CD4-positive, alpha-beta T cell treated with Interleukin-10 for 1 hour (primary cell): Measurements from ENCODE around the gene SPG7.
A peak's percentile ranks its signal among the peaks of the same experiment; 100 is the strongest.
"Not testable (repeated sequence)": the region's sequence is repeated elsewhere in the genome, so short reads cannot be mapped to it uniquely, and the experiment has no call there.

Experiments used
- DNase-seq: peaks from one replicate; pipeline ENCODE4 v3.0.0-alpha.2; 2020

SPG7 gene

DNA sequence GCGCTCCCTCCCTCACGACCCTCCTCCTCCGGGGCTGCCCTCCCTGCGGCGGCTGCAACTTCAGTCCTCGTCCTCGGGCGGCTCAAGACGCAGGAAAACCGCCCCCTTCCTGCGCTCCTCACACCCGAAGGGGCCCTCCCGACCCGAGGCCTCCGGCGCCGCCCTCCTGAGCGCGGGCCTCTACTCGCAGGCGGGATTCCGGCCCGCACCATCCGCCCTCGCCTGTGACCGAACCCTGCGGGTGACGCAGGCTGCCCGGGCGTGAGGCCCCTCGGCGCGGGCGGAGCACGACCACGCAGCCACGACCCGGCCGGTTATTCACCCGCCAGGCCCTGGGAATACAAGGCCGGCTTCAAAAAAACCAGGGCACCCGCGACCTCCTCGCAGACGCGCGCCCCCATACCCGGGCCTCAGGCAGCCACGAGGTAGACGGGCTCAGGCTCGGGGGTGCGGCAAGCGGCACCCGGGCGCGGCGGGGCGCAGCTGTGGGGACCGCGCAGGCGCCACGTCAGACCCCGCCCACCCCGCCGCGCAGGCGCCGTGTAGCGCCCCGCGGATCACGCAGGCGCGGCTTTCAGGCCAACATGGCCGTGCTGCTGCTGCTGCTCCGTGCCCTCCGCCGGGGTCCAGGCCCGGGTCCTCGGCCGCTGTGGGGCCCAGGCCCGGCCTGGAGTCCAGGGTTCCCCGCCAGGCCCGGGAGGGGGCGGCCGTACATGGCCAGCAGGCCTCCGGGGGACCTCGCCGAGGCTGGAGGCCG, at the start of gene SPG7:
Gene SPG7 (plus strand): TSS at position 570 of the 757 bp plus-strand sequence. CDS start 15 bp downstream, at position 585.
- peak; percentile 93 for DNase-seq

GRCh38 chr16:89458551-89458950, 49.7 kb upstream of the SPG7 start:
- DNase-seq = no peak

DNA sequence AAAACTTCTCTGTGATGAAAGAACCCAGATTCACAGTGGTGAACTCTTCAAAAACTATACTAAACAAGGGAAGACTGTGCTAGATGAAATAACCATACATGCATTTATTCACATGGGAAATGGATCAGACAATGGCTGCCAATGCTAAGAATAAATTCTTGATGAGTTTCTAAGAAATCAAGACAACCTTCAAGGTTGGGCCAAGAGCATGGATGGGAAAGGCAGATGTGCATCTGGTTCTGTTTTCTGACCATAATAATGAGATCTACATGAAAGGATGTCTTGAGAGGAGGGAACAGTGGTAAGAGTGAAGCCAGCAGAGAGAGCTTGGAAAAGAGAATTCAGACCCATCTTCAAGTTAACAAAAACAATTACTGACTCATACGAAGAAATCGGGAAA, 49.2 kb upstream of the SPG7 start:
- DNase-seq = no peak

GRCh38 chr16:89460556-89460955, 47.6 kb upstream of the SPG7 start:
- DNase-seq = peak; percentile 23

DNA sequence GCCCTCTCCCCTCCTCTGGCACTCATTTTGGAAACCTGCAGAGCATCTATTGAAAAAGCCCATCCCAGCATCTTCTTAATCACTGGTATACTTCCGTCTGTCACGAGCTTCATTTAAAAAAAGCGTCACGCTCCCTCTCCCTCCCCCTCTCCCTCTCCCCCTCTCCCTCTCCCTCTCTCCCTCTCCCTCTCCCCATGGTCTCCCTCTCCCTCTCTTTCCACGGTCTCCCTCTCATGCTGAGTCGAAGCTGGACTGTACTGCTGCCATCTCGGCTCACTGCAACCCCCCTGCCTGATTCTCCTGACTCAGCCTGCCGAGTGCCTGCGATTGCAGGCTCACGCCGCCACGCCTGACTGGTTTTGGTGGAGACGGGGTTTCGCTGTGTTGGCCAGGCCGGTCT, 46.3 kb upstream of the SPG7 start:
- DNase-seq = not testable (repeated sequence)

DNA sequence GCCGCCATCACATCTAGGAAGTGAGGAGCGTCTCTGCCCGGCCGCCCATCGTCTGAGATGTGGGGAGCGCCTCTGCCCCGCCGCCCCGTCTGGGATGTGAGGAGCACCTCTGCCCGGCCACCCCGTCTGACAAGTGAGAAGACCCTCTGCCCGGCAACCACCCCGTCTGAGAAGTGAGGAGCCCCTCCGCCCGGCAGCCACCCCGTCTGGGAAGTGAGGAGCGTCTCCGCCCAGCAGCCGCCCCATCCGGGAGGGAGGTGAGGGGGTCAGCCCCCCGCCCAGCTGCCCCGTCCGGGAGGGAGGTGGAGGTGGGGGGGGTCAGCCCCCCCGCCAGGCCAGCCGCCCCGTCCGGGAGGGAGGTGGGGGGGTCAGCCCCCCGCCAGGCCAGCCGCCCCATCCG, 45.6 kb upstream of the SPG7 start:
- not testable (repeated sequence) for DNase-seq

DNA sequence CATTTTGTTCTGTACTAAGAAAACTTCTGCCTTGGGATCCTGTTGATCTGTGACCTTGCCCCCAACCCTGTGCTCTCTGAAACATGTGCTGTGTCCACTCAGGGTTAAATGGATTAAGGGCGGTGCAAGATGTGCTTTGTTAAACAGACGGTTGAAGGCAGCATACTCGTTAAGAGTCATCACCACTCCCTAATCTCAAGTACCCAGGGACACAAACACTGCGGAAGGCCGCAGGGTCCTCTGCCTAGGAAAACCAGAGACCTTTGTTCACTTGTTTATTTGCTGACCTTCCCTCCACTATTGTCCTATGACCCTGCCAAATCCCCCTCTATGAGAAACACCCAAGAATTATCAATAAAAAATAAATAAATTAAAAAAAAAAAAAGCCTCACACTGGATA, 44.9 kb upstream of the SPG7 start:
- not testable (repeated sequence) for DNase-seq

GRCh38 chr16:89466920-89467319, 41.3 kb upstream of the SPG7 start:
- DNase-seq = no peak

GRCh38 chr16:89467382-89467781, 40.8 kb upstream of the SPG7 start:
- no peak for DNase-seq

GRCh38 chr16:89472711-89473075, 35.5 kb upstream of the SPG7 start:
- no peak for DNase-seq

DNA sequence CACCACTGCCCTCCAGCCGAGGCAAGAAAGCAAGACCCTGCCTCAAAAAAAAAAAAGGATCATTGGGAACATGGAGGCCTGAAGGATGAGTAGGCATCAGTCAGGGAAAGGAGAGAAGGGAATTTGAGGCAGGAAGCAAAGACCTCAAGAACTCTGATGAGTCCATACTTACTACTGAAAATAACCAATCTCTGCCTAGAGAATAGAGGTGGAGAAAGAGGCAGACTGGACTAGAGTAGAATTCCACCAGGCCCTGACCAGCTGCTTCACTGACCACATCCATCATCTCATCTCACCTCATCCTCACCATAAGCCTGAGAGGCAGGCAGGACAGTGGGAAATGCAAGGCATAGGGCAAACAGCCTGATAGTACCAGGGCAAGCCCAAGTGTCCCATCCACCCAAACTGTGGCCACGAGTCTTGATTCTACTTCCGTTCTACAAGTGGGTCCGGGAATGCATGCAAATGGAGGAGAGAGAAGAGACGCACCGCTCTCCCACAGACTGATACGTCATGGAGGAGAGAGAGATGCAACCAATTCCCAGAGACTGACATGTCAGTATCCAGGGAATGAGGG, 35.0 kb upstream of the SPG7 start:
- no peak for DNase-seq

DNA sequence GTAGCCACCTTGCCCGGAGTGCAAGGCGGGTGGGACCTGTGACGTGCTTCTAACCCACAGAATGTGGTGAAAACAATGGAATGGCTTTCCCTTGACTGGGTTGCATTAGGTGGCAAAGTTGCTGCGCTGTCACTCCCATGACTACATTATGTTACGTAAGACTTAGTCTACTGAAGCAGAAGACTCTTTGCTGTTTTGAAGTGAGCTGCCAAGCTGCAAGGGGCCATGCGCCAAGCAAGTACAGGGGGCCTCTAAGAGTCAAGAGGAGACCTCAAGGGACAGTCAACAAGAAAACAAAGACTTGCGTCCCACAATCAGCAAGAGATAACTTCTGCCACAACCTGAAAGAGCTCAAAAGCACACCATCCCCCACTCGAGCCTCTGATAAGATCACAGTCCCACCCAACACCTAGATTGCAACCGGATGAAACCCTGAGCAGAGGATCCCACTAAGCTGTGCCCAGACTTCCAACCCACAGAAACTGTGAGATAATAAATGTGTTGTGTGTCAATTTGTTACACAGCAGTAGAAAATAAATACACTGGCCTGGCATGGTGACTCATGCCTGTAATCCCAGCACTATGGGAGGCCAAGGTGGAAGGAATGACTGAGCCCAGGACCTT, 34.3 kb upstream of the SPG7 start:
- peak; percentile 38 for DNase-seq

GRCh38 chr16:89475144-89475543, 33.1 kb upstream of the SPG7 start:
- DNase-seq = no peak

DNA sequence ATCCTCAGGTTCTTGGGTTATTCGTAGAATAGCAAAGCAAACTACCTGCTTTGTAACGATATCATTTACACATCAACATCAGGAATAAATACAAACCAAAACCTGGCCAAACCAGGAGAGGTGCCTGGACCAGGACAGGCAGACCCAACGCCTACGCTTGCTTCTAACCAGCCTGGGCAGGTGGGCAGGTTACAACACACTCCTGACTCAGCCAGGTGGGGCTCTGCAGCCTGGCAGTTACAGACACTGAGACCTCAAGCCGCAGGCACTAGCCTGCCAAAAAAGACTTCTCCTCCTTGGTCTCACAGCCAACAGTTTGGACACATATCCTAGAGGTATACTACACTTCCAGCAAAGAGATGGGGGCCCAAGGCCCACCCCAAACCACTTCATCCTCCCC, 31.8 kb upstream of the SPG7 start:
- DNase-seq = no peak

- DNase-seq = no peak
Measured at GRCh38 chr16:89476811-89477261, 31.4 kb upstream of the SPG7 start.

- DNase-seq = no peak
Measured at GRCh38 chr16:89478576-89479221, 29.5 kb upstream of the SPG7 start.

- no peak for DNase-seq
Measured at GRCh38 chr16:89481356-89481955, 26.7 kb upstream of the SPG7 start.

DNA sequence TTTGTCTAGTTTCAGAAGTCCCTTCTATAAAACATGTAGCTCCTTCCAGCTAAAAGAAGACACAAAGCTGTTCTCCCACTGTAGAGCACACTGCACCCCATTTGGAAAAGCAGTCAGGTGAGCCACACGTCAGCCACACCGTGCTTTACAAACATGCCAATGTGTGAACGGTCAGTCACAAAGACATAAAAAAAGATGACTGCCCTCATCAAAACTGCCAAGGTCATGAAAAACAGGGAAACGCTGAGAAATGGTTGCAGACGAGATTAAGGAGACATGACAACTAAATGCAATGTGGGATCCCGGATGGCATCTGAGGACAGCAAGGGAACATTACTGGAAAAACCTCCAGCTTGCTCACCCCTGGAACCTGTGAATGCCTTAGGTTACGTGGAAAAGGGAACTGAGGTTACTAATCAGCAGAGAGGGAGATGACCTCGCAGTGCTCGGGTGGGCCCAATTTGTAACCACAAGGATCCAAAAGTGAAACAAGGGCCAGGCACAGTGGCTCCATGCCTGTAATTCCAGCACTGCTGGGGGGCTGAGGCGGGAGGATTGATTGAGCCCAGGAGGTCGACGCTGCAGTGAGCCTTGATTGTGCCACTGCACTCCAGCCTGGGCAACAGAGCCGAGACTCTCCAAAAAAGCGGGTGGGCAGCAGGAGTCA, 25.9 kb upstream of the SPG7 start:
- no peak for DNase-seq

DNA sequence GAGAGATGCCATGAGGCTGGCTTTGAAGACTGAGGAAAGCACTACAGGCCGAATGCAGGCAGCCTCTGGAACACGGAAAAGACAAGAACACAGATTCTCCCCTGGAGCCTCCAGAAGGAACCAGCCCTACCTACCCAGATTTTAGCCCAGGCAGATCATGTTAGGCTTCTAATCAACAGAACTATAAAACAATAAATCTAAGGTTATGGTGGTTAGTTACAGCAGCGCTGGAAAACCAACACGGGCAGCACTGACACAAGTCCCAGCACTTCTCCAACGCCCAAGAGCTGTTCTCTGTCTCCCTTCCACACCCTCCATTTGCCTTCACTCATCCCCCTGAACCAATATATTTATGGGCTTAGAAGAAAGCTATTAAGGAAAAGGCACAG, 25.4 kb upstream of the SPG7 start:
- DNase-seq = no peak

GRCh38 chr16:89484041-89484501, 24.1 kb upstream of the SPG7 start:
- DNase-seq = peak; percentile 70

GRCh38 chr16:89484923-89485679, 23.1 kb upstream of the SPG7 start:
- DNase-seq = peak; percentile 52

DNA sequence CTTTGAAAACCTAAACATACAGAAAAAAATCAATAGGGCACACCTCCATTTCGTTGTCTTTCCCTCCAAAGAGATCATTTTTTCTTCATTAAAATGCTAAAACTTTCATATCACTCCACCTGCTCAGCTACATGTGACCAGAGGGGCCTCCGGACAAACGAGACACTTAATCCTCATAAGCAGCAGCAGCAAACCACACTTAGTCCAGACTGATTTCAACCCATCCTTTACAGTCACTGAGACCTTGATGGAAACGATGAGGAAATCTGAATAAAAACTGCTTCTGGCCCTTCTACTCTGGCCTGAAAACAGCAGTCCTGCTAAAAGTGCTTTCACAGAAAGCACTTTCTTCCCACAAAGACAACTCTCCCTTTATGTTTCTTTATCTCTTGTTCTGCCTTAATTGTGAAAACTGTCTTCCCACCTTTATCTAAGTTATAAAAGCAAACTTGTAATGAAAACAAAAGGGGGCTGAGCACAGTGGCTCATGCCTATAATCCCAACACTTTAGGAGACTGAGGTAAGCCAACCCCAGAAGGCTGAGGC, 22.4 kb upstream of the SPG7 start:
- DNase-seq = no peak
